ENCODE measurements around the gene SLC37A3.

- TF ChIP-seq CTCF (CRISPR knock-in tag; IDR thresholded peaks at IDR 0.05) = no peak
- TF ChIP-seq, protein P1, sequence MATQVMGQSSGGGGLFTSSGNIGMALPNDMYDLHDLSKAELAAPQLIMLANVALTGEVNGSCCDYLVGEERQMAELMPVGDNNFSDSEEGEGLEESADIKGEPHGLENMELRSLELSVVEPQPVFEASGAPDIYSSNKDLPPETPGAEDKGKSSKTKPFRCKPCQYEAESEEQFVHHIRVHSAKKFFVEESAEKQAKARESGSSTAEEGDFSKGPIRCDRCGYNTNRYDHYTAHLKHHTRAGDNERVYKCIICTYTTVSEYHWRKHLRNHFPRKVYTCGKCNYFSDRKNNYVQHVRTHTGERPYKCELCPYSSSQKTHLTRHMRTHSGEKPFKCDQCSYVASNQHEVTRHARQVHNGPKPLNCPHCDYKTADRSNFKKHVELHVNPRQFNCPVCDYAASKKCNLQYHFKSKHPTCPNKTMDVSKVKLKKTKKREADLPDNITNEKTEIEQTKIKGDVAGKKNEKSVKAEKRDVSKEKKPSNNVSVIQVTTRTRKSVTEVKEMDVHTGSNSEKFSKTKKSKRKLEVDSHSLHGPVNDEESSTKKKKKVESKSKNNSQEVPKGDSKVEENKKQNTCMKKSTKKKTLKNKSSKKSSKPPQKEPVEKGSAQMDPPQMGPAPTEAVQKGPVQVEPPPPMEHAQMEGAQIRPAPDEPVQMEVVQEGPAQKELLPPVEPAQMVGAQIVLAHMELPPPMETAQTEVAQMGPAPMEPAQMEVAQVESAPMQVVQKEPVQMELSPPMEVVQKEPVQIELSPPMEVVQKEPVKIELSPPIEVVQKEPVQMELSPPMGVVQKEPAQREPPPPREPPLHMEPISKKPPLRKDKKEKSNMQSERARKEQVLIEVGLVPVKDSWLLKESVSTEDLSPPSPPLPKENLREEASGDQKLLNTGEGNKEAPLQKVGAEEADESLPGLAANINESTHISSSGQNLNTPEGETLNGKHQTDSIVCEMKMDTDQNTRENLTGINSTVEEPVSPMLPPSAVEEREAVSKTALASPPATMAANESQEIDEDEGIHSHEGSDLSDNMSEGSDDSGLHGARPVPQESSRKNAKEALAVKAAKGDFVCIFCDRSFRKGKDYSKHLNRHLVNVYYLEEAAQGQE (IDR thresholded peaks at IDR 0.05; ENCODE audit: borderline replicate concordance in 1 of 2, low read depth in 1 of 2, low read length in 2 of 2) = no peak
- no peak for TF ChIP-seq MAFG (CRISPR knock-in tag; IDR thresholded peaks at IDR 0.05)
- no peak for TF ChIP-seq POLR2A (IDR thresholded peaks at IDR 0.05; ENCODE audit: insufficient read depth in 1 of 2, low read depth in 2 of 2, low read length in 2 of 2)
- TF ChIP-seq, protein P2, sequence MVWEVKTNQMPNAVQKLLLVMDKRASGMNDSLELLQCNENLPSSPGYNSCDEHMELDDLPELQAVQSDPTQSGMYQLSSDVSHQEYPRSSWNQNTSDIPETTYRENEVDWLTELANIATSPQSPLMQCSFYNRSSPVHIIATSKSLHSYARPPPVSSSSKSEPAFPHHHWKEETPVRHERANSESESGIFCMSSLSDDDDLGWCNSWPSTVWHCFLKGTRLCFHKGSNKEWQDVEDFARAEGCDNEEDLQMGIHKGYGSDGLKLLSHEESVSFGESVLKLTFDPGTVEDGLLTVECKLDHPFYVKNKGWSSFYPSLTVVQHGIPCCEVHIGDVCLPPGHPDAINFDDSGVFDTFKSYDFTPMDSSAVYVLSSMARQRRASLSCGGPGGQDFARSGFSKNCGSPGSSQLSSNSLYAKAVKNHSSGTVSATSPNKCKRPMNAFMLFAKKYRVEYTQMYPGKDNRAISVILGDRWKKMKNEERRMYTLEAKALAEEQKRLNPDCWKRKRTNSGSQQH (CRISPR knock-in tag; IDR thresholded peaks at IDR 0.05; ENCODE audit: low read depth) = no peak
- TF ChIP-seq RNF2 (conservative IDR thresholded peaks at IDR 0.05; ENCODE audit: low read depth) = no peak
- TF ChIP-seq EP300 (IDR thresholded peaks at IDR 0.05; ENCODE audit: low read depth in 2 of 2, low read length in 2 of 2) = no peak
- no peak for TF ChIP-seq EP300 (CRISPR knock-in tag; IDR thresholded peaks at IDR 0.05; ENCODE audit: borderline replicate concordance)
- TF ChIP-seq JUND (CRISPR knock-in tag; IDR thresholded peaks at IDR 0.05) = no peak
- TF ChIP-seq TCF12 (IDR thresholded peaks at IDR 0.05) = no peak
- TF ChIP-seq TCF12 (CRISPR knock-in tag; IDR thresholded peaks at IDR 0.05) = no peak
- TF ChIP-seq EZH2 (conservative IDR thresholded peaks at IDR 0.05; ENCODE audit: low read depth, low read length) = no peak
Observed at GRCh38 chr7:140418653-140419052, 20.3 kb upstream of the SLC37A3 start.

All from HepG2 (cell line).